Measurements from ENCODE around the gene RUFY3.

RUFY3 gene

DNA sequence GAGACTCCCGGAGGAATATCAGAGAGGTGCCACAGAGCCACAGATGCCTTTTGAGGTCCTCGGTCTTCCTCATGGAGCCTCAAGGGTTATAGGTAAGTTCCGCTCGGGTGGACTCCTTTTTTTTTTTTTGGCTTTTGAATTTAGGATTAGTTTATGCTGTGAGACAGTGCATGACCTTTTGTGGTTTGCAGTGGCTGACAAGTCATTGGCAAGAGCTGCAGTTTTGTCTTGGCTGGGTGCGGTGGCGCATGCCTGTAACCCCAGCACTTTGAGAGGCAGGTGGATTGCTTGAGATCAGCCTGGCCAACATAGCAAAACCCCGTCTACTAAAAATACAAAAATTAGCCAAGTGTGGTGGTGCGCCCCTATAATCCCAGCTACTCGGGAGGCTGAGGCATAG is 122.4 kb downstream of the RUFY3 start:
- DNase-seq = no peak

- no peak for DNase-seq
Observed at GRCh38 chr4:70849291-70849690, 127.5 kb downstream of the RUFY3 start.

DNA sequence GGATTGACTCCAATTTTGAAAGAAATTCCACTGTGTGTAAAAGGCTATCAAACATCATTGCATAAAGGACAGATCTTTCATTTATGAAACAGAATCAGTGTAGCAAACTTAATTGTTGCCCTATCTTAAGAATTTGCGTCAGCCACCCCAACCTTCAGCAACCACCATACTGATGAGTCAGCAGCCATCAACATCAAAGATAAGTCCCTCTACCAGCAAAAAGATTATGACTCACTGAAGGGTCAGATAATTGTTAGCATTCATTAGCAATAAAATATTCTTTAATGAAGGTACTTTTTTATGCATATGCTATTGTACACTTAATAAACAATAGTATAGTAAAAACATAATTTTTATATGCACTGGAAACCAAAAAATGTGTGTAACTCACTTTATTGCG is 133.7 kb downstream of the RUFY3 start:
- no peak for DNase-seq
